ENCODE results near the gene FAM50B.
"Not testable (repeated sequence)": the region's sequence is repeated elsewhere in the genome, so short reads cannot be mapped to it uniquely, and the experiment has no call there.

Gene FAM50B

GRCh38 chr6:3850451-3851203, 1.5 kb downstream of the FAM50B start:
- no peak for DNase-seq

GRCh38 chr6:3851839-3852238, 2.7 kb downstream of the FAM50B start:
- DNase-seq = no peak

GRCh38 chr6:3852391-3852790, 3.2 kb downstream of the FAM50B start:
- no peak for DNase-seq

- DNase-seq = no peak
Observed at GRCh38 chr6:3855866-3856265, 6.7 kb downstream of the FAM50B start.

- DNase-seq = no peak
Observed at GRCh38 chr6:3856576-3856975, 7.4 kb downstream of the FAM50B start.

GRCh38 chr6:3857468-3858456, 8.6 kb downstream of the FAM50B start:
- no peak for DNase-seq

GRCh38 chr6:3859878-3860552, 10.8 kb downstream of the FAM50B start:
- DNase-seq = no peak

- no peak for DNase-seq
Observed at GRCh38 chr6:3861424-3861823, 12.3 kb downstream of the FAM50B start.

- DNase-seq = no peak
Observed at GRCh38 chr6:3862038-3862437, 12.9 kb downstream of the FAM50B start.

GRCh38 chr6:3863322-3863721, 14.1 kb downstream of the FAM50B start:
- DNase-seq = not testable (repeated sequence)

- DNase-seq = no peak
Observed at GRCh38 chr6:3865463-3865862, 16.3 kb downstream of the FAM50B start.

GRCh38 chr6:3867641-3868502, 18.7 kb downstream of the FAM50B start:
- DNase-seq = no peak

- no peak for DNase-seq
Observed at GRCh38 chr6:3868544-3868943, 19.4 kb downstream of the FAM50B start.

- no peak for DNase-seq
Observed at GRCh38 chr6:3869284-3869631, 20.1 kb downstream of the FAM50B start.

- DNase-seq = no peak
Observed at GRCh38 chr6:3869632-3870527, 20.7 kb downstream of the FAM50B start.

GRCh38 chr6:3870528-3870925, 21.4 kb downstream of the FAM50B start:
- DNase-seq = no peak

- DNase-seq = no peak
Observed at GRCh38 chr6:3871515-3871914, 22.3 kb downstream of the FAM50B start.

- no peak for DNase-seq
Observed at GRCh38 chr6:3871939-3872338, 22.8 kb downstream of the FAM50B start.

- no peak for DNase-seq
Observed at GRCh38 chr6:3872370-3872854, 23.2 kb downstream of the FAM50B start.

- no peak for DNase-seq
Observed at GRCh38 chr6:3873051-3873450, 23.9 kb downstream of the FAM50B start.

GRCh38 chr6:3874069-3874468, 24.9 kb downstream of the FAM50B start:
- no peak for DNase-seq

Data from DMS153 (cell line).